ENCODE measurements around the gene HTRA2.

DNA sequence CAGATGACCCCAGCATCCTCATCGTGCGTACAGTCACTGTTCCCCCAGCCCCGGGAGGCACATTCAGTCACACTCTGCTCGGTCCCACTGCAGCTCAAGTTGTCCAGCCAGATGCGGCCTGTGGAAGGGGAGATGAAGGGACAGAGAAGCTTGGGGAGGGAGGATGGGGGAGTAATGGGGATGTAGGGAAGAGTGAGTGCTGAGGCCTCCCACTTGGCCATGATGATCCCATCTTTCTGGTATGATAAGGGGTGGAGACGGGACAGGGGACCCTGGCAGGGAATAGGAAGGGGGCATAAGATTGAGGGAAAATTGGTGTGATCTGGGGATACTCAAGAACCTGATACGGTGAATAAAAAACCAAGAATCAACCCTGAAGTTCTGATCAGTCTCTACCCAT is 20.5 kb downstream of the HTRA2 start:
- TF ChIP-seq, protein P1, sequence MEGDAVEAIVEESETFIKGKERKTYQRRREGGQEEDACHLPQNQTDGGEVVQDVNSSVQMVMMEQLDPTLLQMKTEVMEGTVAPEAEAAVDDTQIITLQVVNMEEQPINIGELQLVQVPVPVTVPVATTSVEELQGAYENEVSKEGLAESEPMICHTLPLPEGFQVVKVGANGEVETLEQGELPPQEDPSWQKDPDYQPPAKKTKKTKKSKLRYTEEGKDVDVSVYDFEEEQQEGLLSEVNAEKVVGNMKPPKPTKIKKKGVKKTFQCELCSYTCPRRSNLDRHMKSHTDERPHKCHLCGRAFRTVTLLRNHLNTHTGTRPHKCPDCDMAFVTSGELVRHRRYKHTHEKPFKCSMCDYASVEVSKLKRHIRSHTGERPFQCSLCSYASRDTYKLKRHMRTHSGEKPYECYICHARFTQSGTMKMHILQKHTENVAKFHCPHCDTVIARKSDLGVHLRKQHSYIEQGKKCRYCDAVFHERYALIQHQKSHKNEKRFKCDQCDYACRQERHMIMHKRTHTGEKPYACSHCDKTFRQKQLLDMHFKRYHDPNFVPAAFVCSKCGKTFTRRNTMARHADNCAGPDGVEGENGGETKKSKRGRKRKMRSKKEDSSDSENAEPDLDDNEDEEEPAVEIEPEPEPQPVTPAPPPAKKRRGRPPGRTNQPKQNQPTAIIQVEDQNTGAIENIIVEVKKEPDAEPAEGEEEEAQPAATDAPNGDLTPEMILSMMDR (IDR thresholded peaks at IDR 0.05; ENCODE audit: low read depth, low read length) = no peak
- no peak for TF ChIP-seq EZH2phosphoT487 (IDR thresholded peaks at IDR 0.05; ENCODE audit: low read depth)
